Measurements from ENCODE around the gene BSN.

DNA sequence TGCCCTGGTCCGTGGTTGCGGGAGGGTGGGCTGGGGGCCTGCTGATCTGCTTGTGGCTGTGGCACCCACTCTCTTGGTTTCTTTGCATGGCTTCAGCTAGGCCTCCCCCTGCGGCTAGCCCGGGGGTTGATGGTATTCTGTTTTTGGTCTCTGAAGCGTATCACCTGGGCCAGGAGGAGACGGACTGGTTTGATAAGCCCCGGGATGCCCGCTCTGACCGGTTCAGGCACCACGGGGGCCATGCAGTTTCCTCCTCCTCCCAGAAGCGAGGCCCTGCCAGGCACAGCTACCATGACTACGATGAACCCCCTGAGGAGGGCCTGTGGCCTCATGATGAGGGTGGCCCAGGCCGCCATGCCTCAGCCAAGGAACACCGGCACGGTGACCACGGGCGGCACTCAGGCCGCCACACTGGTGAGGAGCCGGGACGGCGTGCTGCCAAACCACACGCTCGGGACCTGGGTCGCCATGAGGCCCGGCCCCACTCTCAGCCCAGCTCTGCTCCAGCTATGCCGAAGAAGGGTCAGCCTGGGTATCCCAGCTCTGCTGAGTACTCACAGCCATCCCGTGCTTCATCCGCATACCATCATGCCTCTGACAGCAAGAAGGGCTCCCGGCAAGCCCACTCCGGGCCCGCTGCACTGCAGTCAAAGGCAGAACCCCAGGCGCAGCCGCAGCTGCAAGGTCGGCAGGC is 108.6 kb downstream of the BSN start:
- TF ChIP-seq, protein P1, sequence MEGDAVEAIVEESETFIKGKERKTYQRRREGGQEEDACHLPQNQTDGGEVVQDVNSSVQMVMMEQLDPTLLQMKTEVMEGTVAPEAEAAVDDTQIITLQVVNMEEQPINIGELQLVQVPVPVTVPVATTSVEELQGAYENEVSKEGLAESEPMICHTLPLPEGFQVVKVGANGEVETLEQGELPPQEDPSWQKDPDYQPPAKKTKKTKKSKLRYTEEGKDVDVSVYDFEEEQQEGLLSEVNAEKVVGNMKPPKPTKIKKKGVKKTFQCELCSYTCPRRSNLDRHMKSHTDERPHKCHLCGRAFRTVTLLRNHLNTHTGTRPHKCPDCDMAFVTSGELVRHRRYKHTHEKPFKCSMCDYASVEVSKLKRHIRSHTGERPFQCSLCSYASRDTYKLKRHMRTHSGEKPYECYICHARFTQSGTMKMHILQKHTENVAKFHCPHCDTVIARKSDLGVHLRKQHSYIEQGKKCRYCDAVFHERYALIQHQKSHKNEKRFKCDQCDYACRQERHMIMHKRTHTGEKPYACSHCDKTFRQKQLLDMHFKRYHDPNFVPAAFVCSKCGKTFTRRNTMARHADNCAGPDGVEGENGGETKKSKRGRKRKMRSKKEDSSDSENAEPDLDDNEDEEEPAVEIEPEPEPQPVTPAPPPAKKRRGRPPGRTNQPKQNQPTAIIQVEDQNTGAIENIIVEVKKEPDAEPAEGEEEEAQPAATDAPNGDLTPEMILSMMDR (IDR thresholded peaks at IDR 0.05; ENCODE audit: insufficient read depth, low read length, poor library complexity, severe bottlenecking) = no peak
- TF ChIP-seq EZH2phosphoT487 (conservative IDR thresholded peaks at IDR 0.05; ENCODE audit: low read length) = no peak

All from SU-DHL-6 (cell line).